ENCODE measurements around the gene RAB26.
"Not testable (repeated sequence)": the region's sequence is repeated elsewhere in the genome, so short reads cannot be mapped to it uniquely, and the experiment has no call there.

DNA sequence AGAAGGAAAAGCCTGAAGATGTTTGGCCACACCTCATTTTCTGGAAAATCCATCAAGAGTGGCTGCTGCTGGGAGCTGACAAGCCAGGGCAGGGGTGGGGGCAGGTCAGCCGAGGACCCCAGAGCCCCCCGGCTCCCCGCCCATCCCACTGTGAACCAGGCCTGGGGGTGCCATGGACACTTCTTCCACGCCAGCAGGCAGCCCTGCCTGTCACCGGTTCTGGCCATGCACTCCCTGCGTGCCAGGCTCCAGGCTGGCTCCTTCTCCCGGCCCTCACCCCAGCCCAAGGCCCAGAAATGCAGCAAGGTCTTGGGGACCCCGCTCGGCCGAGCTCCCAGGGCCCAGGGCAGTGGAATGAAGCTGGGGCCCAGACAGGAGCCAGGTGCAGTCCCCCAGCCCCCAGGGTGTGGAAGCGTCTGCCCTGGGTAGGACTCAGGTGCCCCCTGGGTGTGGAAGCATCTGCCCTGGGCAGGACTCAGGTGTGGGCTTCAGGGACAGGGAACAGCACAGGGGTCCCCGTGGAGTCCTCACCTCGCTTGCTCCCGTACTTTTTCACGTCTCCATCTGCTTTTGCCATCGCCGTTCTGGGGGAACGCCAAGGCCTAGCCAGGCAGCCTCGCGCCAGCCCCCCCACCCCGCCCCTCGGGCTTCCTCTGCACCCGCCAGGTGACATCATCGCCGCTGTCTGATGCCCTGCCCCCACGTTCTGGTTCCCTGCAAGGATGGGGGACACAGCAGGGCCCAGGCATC lies 25.3 kb upstream of the RAB26 start:
- not testable (repeated sequence) for TF ChIP-seq POLR2A (IDR thresholded peaks at IDR 0.05; ENCODE audit: low read depth, low read length); POLR2AphosphoS5 (IDR thresholded peaks at IDR 0.05; ENCODE audit: low read depth, low read length); TAF1 (IDR thresholded peaks at IDR 0.05; ENCODE audit: borderline replicate concordance, low read depth, low read length)
